Measurements from ENCODE around the gene BEX3.
"Not testable (repeated sequence)": the region's sequence is repeated elsewhere in the genome, so short reads cannot be mapped to it uniquely, and the experiment has no call there.

BEX3 gene

DNA sequence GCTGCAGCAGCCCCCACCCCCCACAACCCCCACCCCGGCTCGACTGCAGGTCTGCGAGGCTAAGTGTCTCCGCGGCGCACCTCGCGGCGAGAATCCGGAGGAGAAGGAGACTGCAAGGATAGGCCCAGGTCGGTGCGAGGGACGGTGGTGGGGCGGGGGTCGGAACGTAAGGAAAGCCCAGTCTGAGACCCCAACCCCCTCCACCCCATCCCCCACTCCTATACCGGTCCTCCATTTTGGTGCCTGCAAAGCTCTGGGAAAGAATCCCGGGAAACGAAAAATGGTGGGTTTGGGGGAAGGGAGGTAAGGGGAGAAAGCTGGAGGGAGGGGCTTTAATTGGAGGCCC is 614 bp downstream of the BEX3 start:
- TF ChIP-seq CTCF (conservative IDR thresholded peaks at IDR 0.05; ENCODE audit: low read length), result no peak
- DNase-seq (ENCODE audit: low read depth), result no peak
- peak overlapping the region; percentile 73 for H3K4me3 ChIP-seq (ENCODE audit: low read length)

DNA sequence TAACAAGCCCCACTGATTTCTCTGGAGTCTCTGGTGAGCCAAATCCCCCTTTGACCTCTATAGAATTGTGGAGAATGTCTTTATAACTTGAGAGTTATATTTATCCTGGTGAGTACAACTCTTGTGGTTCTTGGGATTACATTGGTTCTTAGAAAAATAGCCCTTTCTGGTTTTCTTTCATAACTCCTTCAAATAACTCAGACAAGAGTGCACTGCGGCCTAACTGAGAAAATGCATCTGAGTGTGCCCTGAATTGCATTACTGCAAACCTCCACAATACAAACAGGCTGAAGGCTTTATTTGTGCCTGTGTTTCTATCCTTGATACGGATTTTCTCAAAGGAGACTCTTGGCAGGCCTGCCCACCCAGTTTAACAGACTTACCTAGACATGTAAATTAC is 2.7 kb downstream of the BEX3 start:
- DNase-seq (ENCODE audit: low read depth), result no peak
- H3K4me3 ChIP-seq (ENCODE audit: low read length), result no peak overlapping the region
- TF ChIP-seq CTCF (conservative IDR thresholded peaks at IDR 0.05; ENCODE audit: low read length), result no peak

DNA sequence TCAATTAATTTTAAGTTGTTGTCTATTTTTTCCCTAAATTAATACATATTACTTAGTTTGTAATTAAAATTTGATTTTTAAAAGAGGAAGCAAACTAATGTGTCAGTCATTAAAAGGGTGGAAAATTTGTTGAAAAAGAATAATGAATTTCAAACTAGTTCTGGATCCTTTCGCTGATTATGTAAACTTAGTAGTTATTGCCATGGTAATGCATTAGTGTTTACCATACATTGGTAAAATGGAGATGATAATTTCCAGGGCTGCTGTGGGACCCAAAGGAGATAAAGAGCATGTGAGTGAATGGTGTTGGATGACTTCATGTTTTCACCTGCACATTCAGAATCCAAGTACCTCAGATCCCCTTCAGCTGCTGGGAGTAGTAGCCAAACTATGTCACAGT is 6.5 kb downstream of the BEX3 start:
- no peak overlapping the region for H3K4me3 ChIP-seq (ENCODE audit: low read length)
- TF ChIP-seq CTCF (conservative IDR thresholded peaks at IDR 0.05; ENCODE audit: low read length), result no peak

DNA sequence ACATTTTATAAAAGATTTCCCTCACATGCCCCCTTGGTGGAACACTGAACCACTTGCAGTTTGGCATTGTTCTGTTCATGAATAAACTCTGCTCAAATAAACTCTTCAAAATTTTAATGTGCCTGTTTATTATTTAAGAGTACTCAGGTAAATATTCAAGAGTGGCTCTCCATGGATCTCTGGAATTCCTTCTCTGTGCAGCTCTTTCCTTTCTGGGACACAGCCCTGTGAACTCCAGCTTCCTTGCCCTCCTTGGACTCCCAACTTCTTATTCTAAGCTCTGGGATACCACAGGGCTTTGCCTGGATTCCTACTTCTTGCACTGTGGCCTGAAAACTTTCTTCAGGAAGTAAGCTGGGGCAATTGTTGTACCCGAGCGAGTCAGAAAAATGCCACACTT is 8.3 kb downstream of the BEX3 start:
- H3K4me3 ChIP-seq (ENCODE audit: low read length), result no peak overlapping the region
- DNase-seq (ENCODE audit: low read depth), result no peak
- no peak for TF ChIP-seq CTCF (conservative IDR thresholded peaks at IDR 0.05; ENCODE audit: low read length)

More for the DNA sequence above, 6.5 kb downstream of the BEX3 start:
- no peak for DNase-seq (ENCODE audit: low read depth)

DNA sequence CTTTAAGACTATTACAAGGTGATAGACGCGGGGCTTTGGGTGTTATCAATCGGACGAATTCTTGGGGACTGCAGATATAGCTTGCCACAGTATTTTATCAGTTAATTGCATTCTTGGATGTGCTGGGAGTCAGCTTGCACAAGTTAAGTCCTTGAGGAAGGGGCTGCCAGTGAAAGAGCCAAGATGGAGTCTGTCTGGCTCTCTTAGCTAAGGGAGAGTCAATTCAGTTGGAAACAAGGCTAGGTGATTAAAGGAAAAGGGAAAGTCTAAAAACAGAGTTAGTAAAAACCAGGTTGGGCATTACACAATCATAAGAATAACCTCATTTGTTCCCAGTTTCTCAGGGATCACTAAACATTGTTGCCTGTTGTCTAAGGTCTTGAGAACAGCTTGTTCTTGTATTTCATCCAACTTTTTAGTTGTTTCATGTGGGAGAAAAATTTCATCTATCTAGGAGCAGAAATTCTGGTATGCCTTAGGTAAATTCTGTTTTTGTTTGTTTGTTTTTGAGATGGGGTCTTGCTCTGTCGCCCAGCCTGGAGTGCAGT is 9.0 kb downstream of the BEX3 start:
- DNase-seq (ENCODE audit: low read depth); H3K4me3 ChIP-seq (ENCODE audit: low read length): not testable (repeated sequence)

DNA sequence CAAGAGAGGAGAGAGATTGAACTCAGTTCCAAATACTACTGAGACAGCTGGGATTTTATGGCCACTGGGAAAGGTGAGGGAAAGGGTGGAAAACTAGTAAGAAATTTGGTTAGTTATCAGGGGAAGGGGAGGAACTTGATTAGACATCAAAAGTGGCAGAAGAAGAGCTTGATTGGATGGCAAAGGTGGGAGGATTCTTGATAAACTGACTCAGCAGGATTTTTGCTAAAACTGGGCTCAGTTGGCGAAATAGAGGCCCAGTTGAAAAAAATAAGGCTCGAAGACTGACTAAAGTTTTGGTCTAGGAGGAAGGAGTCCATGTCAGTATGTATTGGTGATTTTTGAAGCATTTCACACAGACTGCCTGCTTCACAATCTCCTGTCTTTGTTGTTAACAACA is 10.0 kb downstream of the BEX3 start:
- no peak overlapping the region for H3K4me3 ChIP-seq (ENCODE audit: low read length)
- no peak for DNase-seq (ENCODE audit: low read depth)
- no peak for TF ChIP-seq CTCF (conservative IDR thresholded peaks at IDR 0.05; ENCODE audit: low read length)

- no peak for DNase-seq (ENCODE audit: low read depth)
- no peak for TF ChIP-seq CTCF (conservative IDR thresholded peaks at IDR 0.05; ENCODE audit: low read length)
- H3K4me3 ChIP-seq (ENCODE audit: low read length), result no peak overlapping the region
Observed at GRCh38 chrX:103393487-103393886, 17.1 kb downstream of the BEX3 start.

GRCh38 chrX:103396186-103396585 is 19.8 kb downstream of the BEX3 start:
- H3K4me3 ChIP-seq (ENCODE audit: low read length), result no peak overlapping the region

More at GRCh38 chrX:103396186-103396585, 19.8 kb downstream of the BEX3 start:
- TF ChIP-seq CTCF (conservative IDR thresholded peaks at IDR 0.05; ENCODE audit: low read length), result no peak
- DNase-seq (ENCODE audit: low read depth), result peak; percentile 24
